ENCODE results near the gene DCLK1. TPM values are rescaled to one million over a fixed set of nuclear protein-coding genes. Genes with fewer than 3 reads are reported as not detected.
"Not testable (repeated sequence)": the region's sequence is repeated elsewhere in the genome, so short reads cannot be mapped to it uniquely, and the experiment has no call there.

Gene DCLK1
- total RNA-seq, 1 donor from 2014 or later = 210 TPM

- DNase-seq (ENCODE audit: low read depth) = no peak
These were observed 1.2 kb upstream of the DCLK1 start for GRCh38 chr13:36132376-36132775.

- peak; percentile 92 for DNase-seq (ENCODE audit: low read depth)
These were observed 732 bp upstream of the DCLK1 start for GRCh38 chr13:36131931-36132297.

- peak; percentile 67 for DNase-seq (ENCODE audit: low read depth)
These were observed 495 bp downstream of the DCLK1 start for GRCh38 chr13:36130552-36131221.

GRCh38 chr13:36130193-36130551 is 1.0 kb downstream of the DCLK1 start:
- DNase-seq (ENCODE audit: low read depth) = no peak

- peak; percentile 34 for DNase-seq (ENCODE audit: low read depth)
These were observed 1.6 kb downstream of the DCLK1 start for GRCh38 chr13:36129539-36129938.

GRCh38 chr13:36126491-36126890 is 4.7 kb downstream of the DCLK1 start:
- peak; percentile 21 for DNase-seq (ENCODE audit: low read depth)

GRCh38 chr13:36125841-36126240 is 5.3 kb downstream of the DCLK1 start:
- DNase-seq (ENCODE audit: low read depth) = no peak

- DNase-seq (ENCODE audit: low read depth) = peak; percentile 87
These were observed 6.9 kb downstream of the DCLK1 start for GRCh38 chr13:36124236-36124822.

- DNase-seq (ENCODE audit: low read depth) = no peak
These were observed 15.9 kb downstream of the DCLK1 start for GRCh38 chr13:36115306-36115705.

GRCh38 chr13:36114233-36114632 is 16.9 kb downstream of the DCLK1 start:
- no peak for DNase-seq (ENCODE audit: low read depth)

- no peak for DNase-seq (ENCODE audit: low read depth)
These were observed 22.2 kb downstream of the DCLK1 start for GRCh38 chr13:36108954-36109353.

- no peak for DNase-seq (ENCODE audit: low read depth)
These were observed 22.8 kb downstream of the DCLK1 start for GRCh38 chr13:36108342-36108741.

GRCh38 chr13:36107521-36107920 is 23.7 kb downstream of the DCLK1 start:
- DNase-seq (ENCODE audit: low read depth) = no peak

- DNase-seq (ENCODE audit: low read depth) = peak; percentile 60
These were observed 25.5 kb downstream of the DCLK1 start for GRCh38 chr13:36105726-36106125.

- no peak for DNase-seq (ENCODE audit: low read depth)
These were observed 28.5 kb downstream of the DCLK1 start for GRCh38 chr13:36102721-36103120.

GRCh38 chr13:36101907-36102306 is 29.3 kb downstream of the DCLK1 start:
- DNase-seq (ENCODE audit: low read depth) = not testable (repeated sequence)

- no peak for DNase-seq (ENCODE audit: low read depth)
These were observed 30.0 kb downstream of the DCLK1 start for GRCh38 chr13:36101157-36101556.

GRCh38 chr13:36098080-36098479 is 33.1 kb downstream of the DCLK1 start:
- no peak for DNase-seq (ENCODE audit: low read depth)

- DNase-seq (ENCODE audit: low read depth) = no peak
These were observed 34.4 kb downstream of the DCLK1 start for GRCh38 chr13:36096461-36097416.

GRCh38 chr13:36094478-36094877 is 36.7 kb downstream of the DCLK1 start:
- no peak for DNase-seq (ENCODE audit: low read depth)

- peak; percentile 44 for DNase-seq (ENCODE audit: low read depth)
These were observed 40.6 kb downstream of the DCLK1 start for GRCh38 chr13:36090592-36090991.

- no peak for DNase-seq (ENCODE audit: low read depth)
These were observed 42.0 kb downstream of the DCLK1 start for GRCh38 chr13:36089130-36089647.
